ENCODE data around the gene LPP.

GRCh38 chr3:188369526-188369925 is 215.6 kb downstream of the LPP start:
- no peak for TF ChIP-seq CTCF (IDR thresholded peaks at IDR 0.05)
- TF ChIP-seq ZFX (IDR thresholded peaks at IDR 0.05; ENCODE audit: borderline replicate concordance): no peak

Data from 22Rv1 (cell line).